Measurements from ENCODE around the gene CCDC83.
"Not testable (repeated sequence)": the region's sequence is repeated elsewhere in the genome, so short reads cannot be mapped to it uniquely, and the experiment has no call there.

Gene CCDC83

GRCh38 chr11:85840932-85841331 lies 14.3 kb upstream of the CCDC83 start:
- DNase-seq: not testable (repeated sequence)

GRCh38 chr11:85843929-85844328 lies 11.3 kb upstream of the CCDC83 start:
- no peak for DNase-seq

DNA sequence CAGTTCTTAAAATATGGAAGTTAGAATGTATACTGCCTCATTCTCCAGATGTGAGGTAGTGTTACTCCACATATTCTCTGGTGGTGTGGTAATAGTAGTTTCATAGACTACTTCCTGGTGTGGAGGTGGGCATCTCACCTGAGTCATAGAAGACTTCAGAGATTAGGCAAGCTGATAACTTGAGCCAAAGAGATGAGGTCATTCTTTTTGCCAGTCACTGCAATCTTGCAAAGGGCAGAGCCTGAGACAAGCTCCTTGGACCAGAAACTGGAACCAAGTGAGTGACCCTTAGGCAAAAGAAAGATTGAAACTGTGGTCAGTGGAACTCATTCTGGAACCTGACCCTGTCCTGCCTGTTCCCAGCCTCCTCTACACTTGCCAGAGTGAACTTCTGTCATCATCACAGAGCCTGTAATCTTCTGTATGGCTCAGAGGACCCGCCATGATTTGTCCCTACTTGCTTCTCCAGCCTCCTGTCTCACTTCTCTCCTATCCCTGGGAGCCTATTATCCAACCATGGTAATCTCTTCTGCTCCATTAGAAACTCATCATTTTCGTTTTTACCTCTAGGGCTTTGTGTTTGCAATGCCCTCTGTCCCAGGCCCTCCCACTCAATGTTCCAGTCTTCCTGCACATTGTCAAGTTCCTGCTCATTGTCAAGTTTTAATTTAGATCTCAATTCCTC lies 10.6 kb upstream of the CCDC83 start:
- no peak for DNase-seq

GRCh38 chr11:85845124-85845631 lies 10.0 kb upstream of the CCDC83 start:
- no peak for DNase-seq

- DNase-seq: no peak
These were observed 7.7 kb upstream of the CCDC83 start for GRCh38 chr11:85847436-85847835.

GRCh38 chr11:85848006-85848405 lies 7.2 kb upstream of the CCDC83 start:
- no peak for DNase-seq

DNA sequence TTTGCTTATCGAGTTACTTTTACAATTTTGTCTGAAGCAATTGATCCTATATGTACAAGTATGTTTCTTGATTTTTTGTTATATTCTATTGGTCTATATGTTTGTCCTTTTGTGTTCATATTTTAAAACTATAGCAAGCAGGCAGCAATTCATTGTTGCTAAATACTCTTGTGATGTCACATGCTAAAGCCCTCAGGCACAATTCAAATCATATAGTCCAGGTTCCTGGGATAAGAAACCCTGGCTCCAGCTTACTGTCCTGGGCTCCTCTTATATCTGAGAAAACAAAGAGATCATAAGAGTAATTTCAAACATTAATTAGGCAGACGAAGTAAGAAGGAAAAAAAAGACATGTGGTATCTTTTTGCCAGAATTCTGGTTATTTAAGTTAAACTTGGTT lies 6.6 kb upstream of the CCDC83 start:
- DNase-seq: no peak

DNA sequence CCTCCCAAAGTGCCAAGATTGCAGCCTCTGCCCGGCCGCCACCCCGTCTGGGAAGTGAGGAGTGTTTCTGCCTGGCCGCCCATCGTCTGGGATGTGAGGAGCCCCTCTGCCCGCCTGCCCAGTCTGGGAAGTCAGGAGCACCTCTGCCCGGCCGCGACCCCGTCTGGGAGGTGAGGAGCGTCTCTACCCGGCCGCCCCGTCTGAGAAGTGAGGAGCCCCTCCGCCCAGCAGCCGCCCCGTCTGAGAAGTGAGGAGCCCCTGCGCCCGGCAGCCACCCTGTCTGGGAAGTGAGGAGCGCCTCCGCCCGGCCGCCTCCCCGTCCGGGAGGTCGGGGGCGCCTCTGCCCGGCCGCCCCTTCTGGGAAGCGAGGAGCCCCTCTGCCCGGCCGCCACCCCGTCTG lies 2.4 kb upstream of the CCDC83 start:
- not testable (repeated sequence) for DNase-seq

DNA sequence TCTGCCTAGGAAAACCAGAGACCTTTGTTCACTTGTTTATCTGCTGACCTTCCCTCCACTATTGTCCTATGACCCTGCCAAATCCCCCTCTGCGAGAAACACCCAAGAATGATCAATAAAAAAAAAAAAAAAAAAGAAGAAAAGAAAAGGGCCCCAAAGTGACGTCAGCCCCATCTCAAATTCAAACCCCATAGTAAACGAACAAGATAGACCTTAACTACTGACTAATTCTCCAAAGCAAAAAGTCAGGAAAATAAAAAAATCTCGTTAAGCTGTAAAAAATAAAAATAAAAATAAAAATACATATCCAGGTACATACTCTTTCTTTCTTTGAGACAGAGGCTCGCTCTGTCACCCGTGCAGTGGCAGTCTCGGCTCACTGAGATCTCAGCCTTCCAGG lies 1.6 kb upstream of the CCDC83 start:
- DNase-seq: not testable (repeated sequence)

DNA sequence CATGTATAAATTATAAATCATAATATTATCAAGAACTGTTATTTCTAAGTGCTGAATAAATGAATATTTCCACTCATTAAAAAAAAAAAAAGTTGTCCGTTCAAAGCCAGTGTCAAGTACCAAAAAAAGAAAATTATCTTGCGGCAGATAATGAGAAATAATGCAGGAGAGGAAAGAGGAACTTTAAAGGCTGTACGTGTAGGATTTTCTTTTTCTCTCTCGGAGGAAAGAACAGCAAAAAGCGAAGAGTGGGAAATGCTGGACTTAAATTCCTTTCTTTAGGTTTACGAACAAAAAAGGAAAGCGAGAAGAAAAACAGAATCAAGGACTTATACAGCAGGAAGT lies 999 bp upstream of the CCDC83 start:
- DNase-seq: no peak

GRCh38 chr11:85854557-85855340 lies 434 bp upstream of the CCDC83 start:
- peak; percentile 86 for DNase-seq

DNA sequence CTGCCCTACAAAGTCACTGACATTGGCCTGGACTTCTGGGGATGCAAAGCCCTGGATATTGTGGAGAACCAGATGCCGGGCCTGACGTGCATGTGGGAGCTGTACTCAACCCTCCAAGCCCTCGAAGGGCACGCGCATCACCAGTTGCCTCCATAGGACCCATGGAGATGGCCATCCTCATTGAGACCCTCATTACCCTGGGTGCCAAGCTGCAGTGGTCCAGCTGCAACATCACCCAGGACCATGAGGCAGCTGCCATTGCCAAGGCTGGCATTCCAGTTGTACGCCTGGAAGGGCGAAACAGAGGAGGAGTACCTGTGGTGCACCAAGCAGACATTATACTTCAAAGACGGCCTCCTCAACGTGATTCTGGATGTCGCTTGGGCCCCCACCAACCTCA lies 1.9 kb downstream of the CCDC83 start:
- no peak for DNase-seq

- not testable (repeated sequence) for DNase-seq
These were observed 4.4 kb downstream of the CCDC83 start for GRCh38 chr11:85859541-85859940.

DNA sequence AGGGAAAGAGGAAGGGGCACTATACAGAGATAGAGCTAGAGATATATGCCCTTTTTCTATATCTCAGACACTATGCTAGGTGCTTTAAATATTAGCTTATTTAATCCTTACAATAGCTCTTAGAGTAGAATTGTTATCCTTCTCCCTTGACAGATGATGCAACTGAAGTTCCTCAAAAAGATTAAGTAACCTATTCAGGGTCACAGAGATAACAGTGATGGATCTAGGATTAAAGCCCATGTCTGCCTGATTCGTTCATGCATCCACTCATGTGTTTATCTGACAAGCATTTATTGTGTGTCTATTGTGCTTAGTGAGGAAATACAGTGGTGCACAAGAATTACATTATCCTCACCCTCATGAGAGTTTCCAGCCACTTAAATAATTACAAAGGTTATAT lies 8.7 kb downstream of the CCDC83 start:
- no peak for DNase-seq

- DNase-seq: no peak
These were observed 11.1 kb downstream of the CCDC83 start for GRCh38 chr11:85866137-85866827.

GRCh38 chr11:85867751-85868150 lies 12.6 kb downstream of the CCDC83 start:
- no peak for DNase-seq

- DNase-seq: no peak
These were observed 14.6 kb downstream of the CCDC83 start for GRCh38 chr11:85869781-85870180.

- no peak for DNase-seq
These were observed 19.1 kb downstream of the CCDC83 start for GRCh38 chr11:85874265-85874664.

- DNase-seq: no peak
These were observed 20.3 kb downstream of the CCDC83 start for GRCh38 chr11:85875505-85875904.

GRCh38 chr11:85884581-85885021 lies 29.4 kb downstream of the CCDC83 start:
- no peak for DNase-seq

- no peak for DNase-seq
These were observed 31.2 kb downstream of the CCDC83 start for GRCh38 chr11:85886089-85887056.

- DNase-seq: no peak
These were observed 33.9 kb downstream of the CCDC83 start for GRCh38 chr11:85889108-85889507.
